SKM-1 treated with dmso at 0.1 percent for 144 hours (cell line): ENCODE results near the gene DPRX.

ENCODE experiments used
- DNase-seq: peaks from one replicate; lab custom pipeline; 2025; ENCODE audit not compliant: unreplicated experiment; lab: John Stamatoyannopoulos, UW

DPRX gene

GRCh38 chr19:53631949-53632407 is at the start of gene DPRX:
Gene DPRX (plus strand): TSS chr19:53631999. CDS start chr19:53632107, 108 bp downstream.
- no peak for DNase-seq

- no peak for DNase-seq
These were observed 48.6 kb upstream of the DPRX start for GRCh38 chr19:53583181-53583580.

GRCh38 chr19:53586277-53586691 is 45.5 kb upstream of the DPRX start:
- DNase-seq, result no peak

GRCh38 chr19:53594811-53595509 is 36.8 kb upstream of the DPRX start:
- no peak for DNase-seq

- DNase-seq, result no peak
These were observed 36.3 kb upstream of the DPRX start for GRCh38 chr19:53595510-53595867.

- no peak for DNase-seq
These were observed 35.7 kb upstream of the DPRX start for GRCh38 chr19:53596056-53596455.

GRCh38 chr19:53597023-53597422 is 34.8 kb upstream of the DPRX start:
- DNase-seq, result no peak

- DNase-seq, result no peak
These were observed 33.4 kb upstream of the DPRX start for GRCh38 chr19:53598361-53598760.

- DNase-seq, result no peak
These were observed 31.6 kb upstream of the DPRX start for GRCh38 chr19:53600217-53600616.

GRCh38 chr19:53606031-53606430 is 25.8 kb upstream of the DPRX start:
- DNase-seq, result no peak

- no peak for DNase-seq
These were observed 23.4 kb upstream of the DPRX start for GRCh38 chr19:53608381-53608780.

GRCh38 chr19:53612762-53613526 is 18.9 kb upstream of the DPRX start:
- DNase-seq, result no peak

GRCh38 chr19:53621885-53622740 is 9.7 kb upstream of the DPRX start:
- no peak for DNase-seq

- no peak for DNase-seq
These were observed 6.8 kb upstream of the DPRX start for GRCh38 chr19:53624771-53625545.

GRCh38 chr19:53626486-53626885 is 5.3 kb upstream of the DPRX start:
- no peak for DNase-seq

GRCh38 chr19:53626976-53627375 is 4.8 kb upstream of the DPRX start:
- no peak for DNase-seq

- no peak for DNase-seq
These were observed 3.0 kb downstream of the DPRX start for GRCh38 chr19:53634768-53635167.

- no peak for DNase-seq
These were observed 7.7 kb downstream of the DPRX start for GRCh38 chr19:53639471-53639870.

- DNase-seq, result no peak
These were observed 10.7 kb downstream of the DPRX start for GRCh38 chr19:53642381-53643099.
